ENCODE data around the gene EPS8. TPM values are rescaled to one million over a fixed set of nuclear protein-coding genes. Genes with fewer than 3 reads are reported as not detected.

The EPS8 gene
- total and polyA plus RNA-seq, 2 donors (not counting 1 experiment from before 2014, with no cell fraction given) = 0.76 to 0.96 TPM

GRCh38 chr12:15670756-15671155 lies 118.4 kb downstream of the EPS8 start:
- Histone ChIP-seq H3K4me2 (replicated peaks; ENCODE audit: low read depth, low read length, poor library complexity, severe bottlenecking) (no peak overlapping the region), H3K4me1 (ENCODE audit: control insufficient read depth in 2 of 2, insufficient read depth in 2 of 2, low read length in 2 of 2) (no peaks in the 10 kb centered on the region), H2AFZ (ENCODE audit: insufficient read depth, low read depth, low read length, poor library complexity, severe bottlenecking) (no peak overlapping the region), H3K9me3 (ENCODE audit: control extremely low read depth in 1 of 3, control insufficient read depth in 2 of 3, insufficient read depth in 1 of 3, low read length in 2 of 3) (no peaks in the 10 kb centered on the region), H3K4me3 (ENCODE audit: control extremely low read depth in 1 of 5, extremely low read depth in 1 of 5, insufficient read depth in 1 of 5, low read depth in 2 of 5, low read length in 4 of 5) (no peak overlapping the region), H4K20me1 (ENCODE audit: control insufficient read depth, insufficient read depth, low read length, poor library complexity, severe bottlenecking) (no peaks in the 10 kb centered on the region), H3K27me3 (replicated peaks in 1 of 4; ENCODE audit: control extremely low read depth in 1 of 4, control insufficient read depth in 3 of 4, insufficient read depth in 4 of 4, low read length in 3 of 4) (no peaks in the 10 kb centered on the region), H3K9ac (ENCODE audit: low read length) (no peak overlapping the region), H3K27ac (ENCODE audit: low read length in 2 of 2) (no peak overlapping the region), H3K79me2 (ENCODE audit: control insufficient read depth, insufficient read depth, low read length) (no peaks in the 10 kb centered on the region), H3K36me3 (replicated peaks in 1 of 2; ENCODE audit: control extremely low read depth in 1 of 2, control insufficient read depth in 1 of 2, extremely low read depth in 1 of 2, insufficient read depth in 2 of 2, low read length in 1 of 2) (no peaks in the 10 kb centered on the region)
- no CpG with 5 or more reads among the region's 3 CpGs for WGBS (ENCODE audit: insufficient coverage)
- intact Hi-C loops (cut with micrococcal nuclease) = no loop called here
- ChIA-PET CTCF (no interaction called here), POLR2A (no interaction called here)
- no peak for ATAC-seq (ENCODE audit: low read depth)
- Mint-ChIP-seq H3K4me1 (no peaks in the 10 kb centered on the region), H3K27me3 (peaks cover 3% of the 10 kb centered on the region), H3K4me3 (no peak overlapping the region), H3K9me3 (ENCODE audit: insufficient read depth) (no peaks in the 10 kb centered on the region), H3K27ac (no peak overlapping the region)
- TF ChIP-seq CTCF (IDR thresholded peaks at IDR 0.05) (no peak), EZH2 (IDR thresholded peaks at IDR 0.05; ENCODE audit: borderline replicate concordance, insufficient read depth, low read depth, low read length, poor library complexity, severe bottlenecking) (no peak)
- no peak for DNase-seq

- no CpG with 5 or more reads among the region's 3 CpGs for WGBS (ENCODE audit: insufficient coverage)
- Mint-ChIP-seq H3K4me1 (no peaks in the 10 kb centered on the region), H3K27ac (no peak overlapping the region), H3K27me3 (peaks cover 3% of the 10 kb centered on the region), H3K9me3 (ENCODE audit: insufficient read depth) (no peaks in the 10 kb centered on the region), H3K4me3 (no peak overlapping the region)
- Histone ChIP-seq H3K27me3 (replicated peaks in 1 of 4; ENCODE audit: control extremely low read depth in 1 of 4, control insufficient read depth in 3 of 4, insufficient read depth in 4 of 4, low read length in 3 of 4) (no peaks in the 10 kb centered on the region), H3K36me3 (replicated peaks in 1 of 2; ENCODE audit: control extremely low read depth in 1 of 2, control insufficient read depth in 1 of 2, extremely low read depth in 1 of 2, insufficient read depth in 2 of 2, low read length in 1 of 2) (no peaks in the 10 kb centered on the region), H2AFZ (ENCODE audit: insufficient read depth, low read depth, low read length, poor library complexity, severe bottlenecking) (no peak overlapping the region), H3K27ac (ENCODE audit: low read length in 2 of 2) (no peak overlapping the region), H3K79me2 (ENCODE audit: control insufficient read depth, insufficient read depth, low read length) (no peaks in the 10 kb centered on the region), H4K20me1 (ENCODE audit: control insufficient read depth, insufficient read depth, low read length, poor library complexity, severe bottlenecking) (no peaks in the 10 kb centered on the region), H3K4me2 (replicated peaks; ENCODE audit: low read depth, low read length, poor library complexity, severe bottlenecking) (no peak overlapping the region), H3K4me3 (ENCODE audit: control extremely low read depth in 1 of 5, extremely low read depth in 1 of 5, insufficient read depth in 1 of 5, low read depth in 2 of 5, low read length in 4 of 5) (no peak overlapping the region), H3K4me1 (ENCODE audit: control insufficient read depth in 2 of 2, insufficient read depth in 2 of 2, low read length in 2 of 2) (no peaks in the 10 kb centered on the region), H3K9me3 (ENCODE audit: control extremely low read depth in 1 of 3, control insufficient read depth in 2 of 3, insufficient read depth in 1 of 3, low read length in 2 of 3) (no peaks in the 10 kb centered on the region), H3K9ac (ENCODE audit: low read length) (no peak overlapping the region)
- TF ChIP-seq CTCF (IDR thresholded peaks at IDR 0.05) = no peak
- TF ChIP-seq EZH2 (IDR thresholded peaks at IDR 0.05; ENCODE audit: borderline replicate concordance, insufficient read depth, low read depth, low read length, poor library complexity, severe bottlenecking) = no peak
- ChIA-PET CTCF (no interaction called here), POLR2A (no interaction called here)
- DNase-seq = no peak
- no peak for ATAC-seq (ENCODE audit: low read depth)
- intact Hi-C loops (cut with micrococcal nuclease) = no loop called here
Measured at GRCh38 chr12:15669256-15669948, 119.8 kb downstream of the EPS8 start.
